Activated CD4-positive, alpha-beta memory T cell treated with anti-CD3 and anti-CD28 coated beads for 36 hours (primary cell): ENCODE data around the gene ALPK3. TPM values are rescaled to one million over a fixed set of nuclear protein-coding genes. Genes with fewer than 3 reads are reported as not detected.

Experiments
- CTCF ChIA-PET: fragments of 350-600 bp; sonication (Branson Sonifier 250); formaldehyde crosslinking; loops from one replicate; lab custom pipeline; 2021; ENCODE audit warnings: antibody characterized with exemption, inconsistent platforms; lab: Charles Lee
- POLR2A ChIA-PET: fragments of 350-600 bp; sonication (Branson Sonifier 250); formaldehyde crosslinking; loops from one replicate; lab custom pipeline; 2021; ENCODE audit warnings: antibody characterized with exemption; lab: Charles Lee
- DNase-seq: peaks from one replicate; pipeline ENCODE4 v3.0.0-alpha.2; 2020
- H3K27ac Mint-ChIP-seq: one replicate; pipeline ENCODE4 v1.8.0; 2021; ENCODE audit warnings: mixed read lengths
- H3K27me3 Mint-ChIP-seq: one replicate; pipeline ENCODE4 v1.8.0; 2021; ENCODE audit warnings: mixed read lengths
- H3K36me3 Mint-ChIP-seq: one replicate; pipeline ENCODE4 v1.8.0; 2021; ENCODE audit warnings: mixed read lengths
- H3K4me1 Mint-ChIP-seq: one replicate; pipeline ENCODE4 v1.8.0; 2021; ENCODE audit warnings: low read depth, mixed read lengths
- H3K4me3 Mint-ChIP-seq: one replicate; pipeline ENCODE4 v1.8.0; 2021; ENCODE audit warnings: mild to moderate bottlenecking, mixed read lengths
- H3K9me3 Mint-ChIP-seq: one replicate; pipeline ENCODE4 v1.8.0; 2021; ENCODE audit warnings: mixed read lengths
- intact Hi-C: fragments of 100-400 bp; cut with micrococcal nuclease; formaldehyde crosslinking; loops from one replicate; pipeline ENCODE4 v1.15.1; 2023
- total RNA-seq, 2 experiments: library from RNA; stranded (reverse); gene quantifications; one replicate each; pipeline ENCODE4 v1.2.3, GENCODE V29; 2021

ALPK3 gene, protein sequence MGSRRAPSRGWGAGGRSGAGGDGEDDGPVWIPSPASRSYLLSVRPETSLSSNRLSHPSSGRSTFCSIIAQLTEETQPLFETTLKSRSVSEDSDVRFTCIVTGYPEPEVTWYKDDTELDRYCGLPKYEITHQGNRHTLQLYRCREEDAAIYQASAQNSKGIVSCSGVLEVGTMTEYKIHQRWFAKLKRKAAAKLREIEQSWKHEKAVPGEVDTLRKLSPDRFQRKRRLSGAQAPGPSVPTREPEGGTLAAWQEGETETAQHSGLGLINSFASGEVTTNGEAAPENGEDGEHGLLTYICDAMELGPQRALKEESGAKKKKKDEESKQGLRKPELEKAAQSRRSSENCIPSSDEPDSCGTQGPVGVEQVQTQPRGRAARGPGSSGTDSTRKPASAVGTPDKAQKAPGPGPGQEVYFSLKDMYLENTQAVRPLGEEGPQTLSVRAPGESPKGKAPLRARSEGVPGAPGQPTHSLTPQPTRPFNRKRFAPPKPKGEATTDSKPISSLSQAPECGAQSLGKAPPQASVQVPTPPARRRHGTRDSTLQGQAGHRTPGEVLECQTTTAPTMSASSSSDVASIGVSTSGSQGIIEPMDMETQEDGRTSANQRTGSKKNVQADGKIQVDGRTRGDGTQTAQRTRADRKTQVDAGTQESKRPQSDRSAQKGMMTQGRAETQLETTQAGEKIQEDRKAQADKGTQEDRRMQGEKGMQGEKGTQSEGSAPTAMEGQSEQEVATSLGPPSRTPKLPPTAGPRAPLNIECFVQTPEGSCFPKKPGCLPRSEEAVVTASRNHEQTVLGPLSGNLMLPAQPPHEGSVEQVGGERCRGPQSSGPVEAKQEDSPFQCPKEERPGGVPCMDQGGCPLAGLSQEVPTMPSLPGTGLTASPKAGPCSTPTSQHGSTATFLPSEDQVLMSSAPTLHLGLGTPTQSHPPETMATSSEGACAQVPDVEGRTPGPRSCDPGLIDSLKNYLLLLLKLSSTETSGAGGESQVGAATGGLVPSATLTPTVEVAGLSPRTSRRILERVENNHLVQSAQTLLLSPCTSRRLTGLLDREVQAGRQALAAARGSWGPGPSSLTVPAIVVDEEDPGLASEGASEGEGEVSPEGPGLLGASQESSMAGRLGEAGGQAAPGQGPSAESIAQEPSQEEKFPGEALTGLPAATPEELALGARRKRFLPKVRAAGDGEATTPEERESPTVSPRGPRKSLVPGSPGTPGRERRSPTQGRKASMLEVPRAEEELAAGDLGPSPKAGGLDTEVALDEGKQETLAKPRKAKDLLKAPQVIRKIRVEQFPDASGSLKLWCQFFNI (N-terminal part only)
- under 1 TPM; 0.10 to 0.12 TPM for total RNA-seq

DNA sequence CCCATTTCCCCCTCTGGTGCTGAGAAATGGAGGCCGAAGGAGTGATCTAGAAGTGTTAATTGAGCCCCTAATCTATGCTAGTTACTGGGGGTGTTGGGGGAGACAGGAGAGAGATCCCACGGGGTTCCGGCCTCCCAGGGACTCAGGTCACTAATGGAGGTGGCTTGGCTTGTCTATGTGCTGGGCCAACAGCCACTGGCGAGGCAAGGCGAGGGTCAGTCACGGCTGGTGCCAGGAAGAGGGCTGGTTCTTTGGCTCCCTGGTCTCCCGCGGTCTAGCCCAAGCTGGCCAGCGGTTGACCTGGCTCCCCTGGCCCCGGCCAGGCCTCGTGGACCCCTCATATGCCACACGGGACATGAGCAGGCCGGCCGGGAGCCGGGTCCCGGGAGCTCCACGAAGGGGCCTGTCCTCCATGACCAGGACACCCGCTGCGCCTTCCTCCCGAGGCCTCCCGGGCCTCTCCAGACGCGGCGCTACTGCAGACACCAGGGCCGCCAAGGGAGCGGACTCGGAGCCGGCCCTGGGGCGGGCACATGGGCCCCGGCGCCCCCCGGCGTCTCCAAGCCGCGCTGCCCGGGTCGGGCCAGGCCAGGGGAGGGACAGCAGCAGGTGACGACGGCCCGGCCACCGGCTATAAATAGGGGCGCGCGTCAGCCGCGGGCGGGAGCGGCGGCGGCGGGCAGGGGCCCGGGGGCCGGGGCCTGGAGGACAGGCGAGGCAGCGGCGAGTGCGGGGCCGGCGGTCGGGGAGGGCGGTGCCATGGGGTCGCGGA, at the start of gene ALPK3:
Gene ALPK3, plus strand, starts transcription at position 663 of the 772 bp plus-strand sequence. Its CDS starts 97 bp downstream, at position 760.
- DNase-seq = no peak
- POLR2A ChIA-PET = no interaction called here
- CTCF ChIA-PET = interaction anchor here (0.6 kb wide), 1 partner anchor 75 kb away, joined by 3 read pairs; no protein-coding TSS in a partner anchor
- Mint-ChIP-seq H3K9me3 (no peaks in the 10 kb centered on the region), H3K27me3 (peaks cover 13% of the 10 kb centered on the region), H3K4me1 (peaks cover 8% of the 10 kb centered on the region), H3K36me3 (no peaks in the 10 kb centered on the region), H3K4me3 (no peak within 1 kb of the TSS), H3K27ac (no peak within 1 kb of the TSS)
- intact Hi-C loops = no loop called here

GRCh38 chr15:84772031-84772430, 45.1 kb upstream of the ALPK3 start:
- peaks cover 15% of the 10 kb centered on the region for H3K36me3 Mint-ChIP-seq
- CTCF ChIA-PET = no interaction called here
- no peaks in the 10 kb centered on the region for H3K27me3 Mint-ChIP-seq
- H3K4me1 Mint-ChIP-seq = peaks cover 32% of the 10 kb centered on the region
- intact Hi-C loops = no loop called here
- POLR2A ChIA-PET = no interaction called here
- no peak overlapping the region for H3K4me3 Mint-ChIP-seq
- no peak overlapping the region for H3K27ac Mint-ChIP-seq
- H3K9me3 Mint-ChIP-seq = no peaks in the 10 kb centered on the region
- no peak for DNase-seq

- no peaks in the 10 kb centered on the region for H3K9me3 Mint-ChIP-seq
Measured at GRCh38 chr15:84772467-84772866, 44.7 kb upstream of the ALPK3 start.

DNA sequence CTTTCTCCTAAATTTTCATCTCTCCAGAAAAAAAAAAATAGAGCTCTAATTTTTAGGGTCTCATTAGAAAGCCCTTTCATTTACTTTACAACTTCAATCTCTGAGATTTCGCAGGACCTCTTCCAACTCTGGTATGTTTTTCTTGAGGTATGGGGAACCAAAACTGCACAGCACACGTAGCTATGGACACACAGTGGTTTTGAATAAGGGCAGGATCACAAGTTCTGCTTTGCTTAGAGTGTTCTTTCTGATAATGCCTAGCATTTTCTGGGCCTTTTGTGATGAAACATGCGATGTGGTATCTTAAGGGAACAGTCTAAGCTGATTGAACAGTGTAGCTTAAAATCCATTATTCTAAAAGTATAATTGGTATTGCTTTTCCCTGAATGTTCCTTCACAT, 43.4 kb upstream of the ALPK3 start:
- ChIA-PET POLR2A (interaction anchor here (0.6 kb wide), 1 partner anchor 137 kb away, joined by 3 read pairs; no protein-coding TSS in a partner anchor), CTCF (no interaction called here)
- no peaks in the 10 kb centered on the region for H3K9me3 Mint-ChIP-seq
- peaks cover 36% of the 10 kb centered on the region for H3K4me1 Mint-ChIP-seq
- no peak for DNase-seq
- H3K4me3 Mint-ChIP-seq = no peak overlapping the region
- peaks cover 12% of the 10 kb centered on the region for H3K36me3 Mint-ChIP-seq
- H3K27ac Mint-ChIP-seq = no peak overlapping the region
- H3K27me3 Mint-ChIP-seq = no peaks in the 10 kb centered on the region
- intact Hi-C loops = no loop called here

More at GRCh38 chr15:84772467-84772866, 44.7 kb upstream of the ALPK3 start:
- Mint-ChIP-seq H3K4me3 (no peak overlapping the region), H3K36me3 (peaks cover 11% of the 10 kb centered on the region), H3K27me3 (no peaks in the 10 kb centered on the region), H3K4me1 (peaks cover 32% of the 10 kb centered on the region), H3K27ac (no peak overlapping the region)
- ChIA-PET CTCF (no interaction called here), POLR2A (no interaction called here)
- no peak for DNase-seq
- intact Hi-C loops = no loop called here

- ChIA-PET POLR2A (no interaction called here), CTCF (interaction anchor here (1.3 kb wide), 1 partner anchor 13 kb away, joined by 3 read pairs; no protein-coding TSS in a partner anchor)
- Mint-ChIP-seq H3K36me3 (peaks cover 5% of the 10 kb centered on the region), H3K9me3 (no peaks in the 10 kb centered on the region), H3K4me1 (peaks cover 24% of the 10 kb centered on the region), H3K4me3 (no peak overlapping the region), H3K27ac (no peak overlapping the region), H3K27me3 (no peaks in the 10 kb centered on the region)
- no peak for DNase-seq
- intact Hi-C loops = no loop called here
Measured at GRCh38 chr15:84775867-84776449, 41.2 kb upstream of the ALPK3 start.

DNA sequence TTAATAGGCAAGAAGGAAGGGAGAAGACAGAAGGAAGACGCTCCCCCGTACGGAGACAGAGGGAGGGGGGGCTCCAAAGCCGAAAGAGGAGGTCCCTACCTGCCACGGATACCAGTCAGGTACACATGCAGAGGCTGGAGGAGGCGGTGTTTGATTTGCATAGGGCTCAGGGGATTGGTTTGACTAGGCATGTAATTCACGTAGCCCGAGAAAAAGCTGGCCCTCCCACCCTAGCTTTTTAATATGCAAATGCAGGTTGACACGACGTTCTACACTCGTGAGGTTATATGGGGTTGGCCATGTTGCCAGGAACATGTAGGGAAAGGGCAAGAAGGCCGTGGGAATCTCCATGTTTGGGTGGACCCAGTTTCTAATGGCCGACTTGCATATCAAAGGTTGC, 39.0 kb upstream of the ALPK3 start:
- Mint-ChIP-seq H3K27me3 (no peaks in the 10 kb centered on the region), H3K27ac (no peak overlapping the region), H3K4me3 (no peak overlapping the region), H3K4me1 (peaks cover 25% of the 10 kb centered on the region), H3K9me3 (no peaks in the 10 kb centered on the region), H3K36me3 (peaks cover 16% of the 10 kb centered on the region)
- intact Hi-C loops = no loop called here
- ChIA-PET CTCF (no interaction called here), POLR2A (no interaction called here)
- no peak for DNase-seq

DNA sequence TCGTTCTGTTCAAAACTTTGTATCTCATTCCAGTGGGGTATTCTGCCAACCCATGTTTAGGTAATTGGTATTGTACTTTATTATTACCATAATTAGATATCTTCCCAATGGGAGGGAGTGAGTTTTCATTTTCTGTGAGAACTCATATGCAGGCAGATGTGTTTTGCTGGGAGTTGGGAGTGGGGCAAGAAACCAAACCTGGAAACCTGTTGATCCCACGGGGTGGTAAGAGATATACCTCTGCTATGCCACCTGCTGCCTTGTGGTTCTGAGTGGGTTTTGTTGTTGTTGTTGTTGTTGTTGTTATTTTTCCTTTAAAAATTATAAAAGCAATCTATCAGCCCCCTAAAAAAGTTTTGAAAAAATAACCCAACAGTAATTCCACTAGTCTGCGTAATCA, 36.7 kb upstream of the ALPK3 start:
- Mint-ChIP-seq H3K4me3 (no peak overlapping the region), H3K9me3 (no peaks in the 10 kb centered on the region), H3K27ac (no peak overlapping the region), H3K4me1 (peaks cover 34% of the 10 kb centered on the region), H3K36me3 (peaks cover 35% of the 10 kb centered on the region), H3K27me3 (no peaks in the 10 kb centered on the region)
- DNase-seq = no peak
- intact Hi-C loops = no loop called here
- ChIA-PET CTCF (no interaction called here), POLR2A (no interaction called here)

DNA sequence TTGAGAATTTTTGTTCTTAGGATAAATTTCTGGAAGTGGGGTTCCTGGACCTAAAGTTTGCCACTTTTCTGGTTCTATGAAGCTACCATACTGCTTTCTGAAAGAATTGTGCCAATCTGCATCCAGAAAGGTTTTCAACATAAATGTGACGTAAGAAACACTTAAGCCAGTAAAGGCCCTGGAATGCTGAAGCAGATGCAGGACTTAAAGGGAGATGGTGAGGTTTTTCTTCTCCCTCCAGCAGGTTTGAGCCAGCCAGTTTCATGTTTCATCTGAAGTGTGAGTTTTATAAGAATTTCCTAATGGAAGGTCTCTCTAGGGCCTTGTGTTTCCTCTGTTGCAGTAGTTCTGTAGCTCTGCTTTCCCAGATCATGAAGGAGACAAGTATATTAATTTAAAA, 35.7 kb upstream of the ALPK3 start:
- POLR2A ChIA-PET = no interaction called here
- peaks cover 38% of the 10 kb centered on the region for H3K4me1 Mint-ChIP-seq
- intact Hi-C loops = no loop called here
- DNase-seq = no peak
- no peak overlapping the region for H3K27ac Mint-ChIP-seq
- peaks cover 39% of the 10 kb centered on the region for H3K36me3 Mint-ChIP-seq
- CTCF ChIA-PET = no interaction called here
- H3K27me3 Mint-ChIP-seq = no peaks in the 10 kb centered on the region
- H3K4me3 Mint-ChIP-seq = no peak overlapping the region
- no peaks in the 10 kb centered on the region for H3K9me3 Mint-ChIP-seq

DNA sequence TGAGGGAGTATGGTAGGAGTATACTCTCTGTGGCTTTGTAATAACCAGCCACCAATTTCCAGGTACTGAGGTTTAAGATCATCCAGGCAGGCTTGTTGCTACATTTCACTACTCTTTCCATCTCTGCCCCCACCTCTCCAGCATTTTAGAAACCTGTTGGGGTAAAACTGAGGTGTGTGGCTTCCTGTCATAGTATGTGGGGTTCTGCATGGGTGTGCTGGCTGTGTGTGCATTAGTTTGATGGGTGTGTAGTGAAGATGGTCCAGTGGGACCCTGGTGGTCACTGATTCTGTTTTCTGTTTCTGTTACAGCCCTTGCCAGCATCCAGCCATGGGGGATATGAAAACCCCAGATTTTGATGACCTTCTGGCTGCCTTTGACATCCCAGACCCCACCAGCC, 34.8 kb upstream of the ALPK3 start:
- H3K36me3 Mint-ChIP-seq = peaks cover 41% of the 10 kb centered on the region
- H3K4me3 Mint-ChIP-seq = no peak overlapping the region
- H3K9me3 Mint-ChIP-seq = no peaks in the 10 kb centered on the region
- no peaks in the 10 kb centered on the region for H3K27me3 Mint-ChIP-seq
- POLR2A ChIA-PET = no interaction called here
- CTCF ChIA-PET = no interaction called here
- peak overlapping the region; percentile 6 for H3K27ac Mint-ChIP-seq
- intact Hi-C loops = no loop called here
- no peak for DNase-seq
- peaks cover 42% of the 10 kb centered on the region for H3K4me1 Mint-ChIP-seq

- Mint-ChIP-seq H3K27me3 (no peaks in the 10 kb centered on the region), H3K9me3 (no peaks in the 10 kb centered on the region), H3K36me3 (peaks cover 47% of the 10 kb centered on the region), H3K4me3 (no peak overlapping the region), H3K27ac (no peak overlapping the region), H3K4me1 (peaks cover 50% of the 10 kb centered on the region)
- POLR2A ChIA-PET = no interaction called here
- CTCF ChIA-PET = interaction anchor here (0.6 kb wide), 1 partner anchor 199 kb away, joined by 3 read pairs; no protein-coding TSS in a partner anchor
- intact Hi-C loops = no loop called here
- DNase-seq = no peak
Measured at GRCh38 chr15:84783493-84784251, 33.5 kb upstream of the ALPK3 start.
